Measurements from ENCODE around the gene SLC25A10. TPM values are rescaled to one million over a fixed set of nuclear protein-coding genes. Genes with fewer than 3 reads are reported as not detected.

The SLC25A10 gene
- total RNA-seq, 1 experiment from 2014 or later = 30.9 TPM

DNA sequence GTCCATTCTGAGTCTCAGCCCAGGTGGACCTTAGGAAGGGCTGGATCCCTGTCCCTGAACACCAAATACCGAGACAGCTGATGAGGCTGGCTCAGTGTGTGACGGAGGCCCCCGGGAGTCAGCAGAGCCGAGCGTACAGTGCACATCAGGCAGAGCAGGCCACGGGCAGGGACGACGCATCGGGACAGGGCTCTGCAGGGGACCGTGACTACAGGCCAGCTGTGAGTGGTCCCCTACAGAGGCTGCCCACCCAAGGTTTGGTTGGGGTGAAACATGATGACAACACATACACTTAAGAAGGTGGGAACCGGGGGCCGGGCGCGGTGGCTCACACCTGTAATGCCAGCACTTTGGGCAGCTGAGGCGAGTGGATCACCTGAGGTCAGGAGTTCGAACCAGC, 39.1 kb upstream of the SLC25A10 start:
- TF ChIP-seq CTCF (conservative IDR thresholded peaks at IDR 0.05) = no peak
- no peak for DNase-seq
- Histone ChIP-seq H2BK20ac (ENCODE audit: low read depth, low read length, poor library complexity, severe bottlenecking) (no peak overlapping the region), H3K27me3 (ENCODE audit: insufficient read depth, low read length) (no peaks in the 10 kb centered on the region), H3K4me2 (ENCODE audit: insufficient read depth, insufficient read length, low read length) (no peak overlapping the region), H4K91ac (ENCODE audit: insufficient read length, low read depth, low read length) (no peak overlapping the region), H3K79me1 (ENCODE audit: insufficient read depth, low read depth, low read length, poor library complexity, severe bottlenecking) (peaks cover 6% of the 10 kb centered on the region), H2BK120ac (ENCODE audit: low read depth, low read length, poor library complexity, severe bottlenecking) (no peak overlapping the region), H3K4ac (ENCODE audit: low read depth, low read length) (no peak overlapping the region), H3K56ac (ENCODE audit: insufficient read length, low read depth, low read length) (no peak overlapping the region), H3K14ac (ENCODE audit: insufficient read depth, low read length) (no peak overlapping the region), H3T11ph (ENCODE audit: low read length) (no peak overlapping the region), H3K79me2 (ENCODE audit: insufficient read depth, low read length) (peaks cover 4% of the 10 kb centered on the region; the same call in 1 of the 2 replicates), H2BK15ac (ENCODE audit: low read depth, low read length) (no peak overlapping the region), H3K4me1 (ENCODE audit: insufficient read depth, low read length) (no peaks in the 10 kb centered on the region), H3K9me3 (ENCODE audit: control insufficient read depth, low read depth, low read length) (no peaks in the 10 kb centered on the region), H2BK5ac (ENCODE audit: insufficient read length, low read length) (no peak overlapping the region), H4K20me1 (ENCODE audit: control insufficient read depth, insufficient read depth, insufficient read length) (no peaks in the 10 kb centered on the region), H4K5ac (ENCODE audit: insufficient read length, low read depth, low read length) (no peak overlapping the region), H3K23me2 (ENCODE audit: insufficient read length, low read depth, low read length, poor library complexity, severe bottlenecking) (no peaks in the 10 kb centered on the region), H2BK12ac (ENCODE audit: insufficient read length, low read depth, low read length) (no peak overlapping the region), H2AK5ac (ENCODE audit: insufficient read length, low read length) (no peak overlapping the region), H3K9ac (ENCODE audit: extremely low read depth, insufficient read length, low read length) (no peak overlapping the region), H2AFZ (ENCODE audit: low read length) (no peak overlapping the region), H3K23ac (ENCODE audit: insufficient read length, low read depth, low read length) (no peak overlapping the region), H3K18ac (ENCODE audit: insufficient read length, low read depth, low read length) (no peak overlapping the region), H3K27ac (ENCODE audit: insufficient read length, low read depth, low read length) (no peak overlapping the region), H4K8ac (replicated peaks; ENCODE audit: insufficient read length, low read depth, low read length) (no peak overlapping the region)
- Mint-ChIP-seq H3K27me3 (ENCODE audit: low read depth) (no peaks in the 10 kb centered on the region; the same call in 1 of the 2 replicates), H3K9me3 (no peaks in the 10 kb centered on the region), H3K36me3 (ENCODE audit: insufficient read depth in 1 of 3, low read depth in 3 of 3) (peaks cover 36 to 67% (median 63%) of the 10 kb centered on the region in 3 experiments; a peak in 6 of 7 replicates), H3K27ac (no peak overlapping the region), H3K4me1 (peaks cover 4 to 6% of the 10 kb centered on the region in 2 experiments), H3K4me3 (no peak overlapping the region)
- no CpG with 5 or more reads among the region's 16 CpGs for WGBS (ENCODE audit: extremely low coverage, insufficient read length, low lambda C conversion rate)
